IMR-90 (cell line): ENCODE data around the gene LRRC75B.
"Not testable (repeated sequence)": the region's sequence is repeated elsewhere in the genome, so short reads cannot be mapped to it uniquely, and the experiment has no call there.

Source experiments
- CTCF ChIP-seq: conservative IDR thresholded peaks from 2 replicates; pipeline ENCODE4 v1.5.1; 2012; ENCODE audit warnings: mild to moderate bottlenecking, low read depth, low read length, improper control_type of control experiment
- POLR2A ChIP-seq: IDR thresholded peaks from 2 replicates; pipeline ENCODE4 v1.6.1; 2012; ENCODE audit warnings: mild to moderate bottlenecking, low read depth, low read length
- TF ChIP-seq, protein P1 (sequence below): fragments of 150-350 bp; IDR thresholded peaks from 2 replicates; pipeline ENCODE4 v1.6.1; 2016; ENCODE audit warnings: low read depth, mild to moderate bottlenecking, low read length, moderate library complexity, borderline replicate concordance

DNA sequence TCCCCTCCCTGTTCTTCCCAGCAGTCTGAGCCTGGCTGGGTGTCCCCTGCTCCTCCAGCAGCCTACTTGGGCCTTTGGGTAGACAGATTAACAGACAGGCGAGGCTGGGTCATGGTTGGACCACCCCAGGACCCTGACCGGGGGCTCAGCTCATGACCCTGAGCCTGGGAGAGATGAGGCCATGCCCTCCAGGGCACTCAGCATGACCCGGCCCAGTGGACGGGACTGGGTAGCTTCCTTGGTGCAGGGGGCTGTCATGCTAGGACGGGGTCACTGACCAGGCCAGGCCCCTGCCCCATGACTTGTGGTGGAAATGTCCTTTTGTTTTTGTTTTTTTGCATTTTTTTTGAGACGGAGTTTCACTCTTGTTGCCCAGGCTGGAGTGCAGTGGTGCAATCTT, 15.5 kb upstream of the LRRC75B start:
- TF ChIP-seq, protein P1, sequence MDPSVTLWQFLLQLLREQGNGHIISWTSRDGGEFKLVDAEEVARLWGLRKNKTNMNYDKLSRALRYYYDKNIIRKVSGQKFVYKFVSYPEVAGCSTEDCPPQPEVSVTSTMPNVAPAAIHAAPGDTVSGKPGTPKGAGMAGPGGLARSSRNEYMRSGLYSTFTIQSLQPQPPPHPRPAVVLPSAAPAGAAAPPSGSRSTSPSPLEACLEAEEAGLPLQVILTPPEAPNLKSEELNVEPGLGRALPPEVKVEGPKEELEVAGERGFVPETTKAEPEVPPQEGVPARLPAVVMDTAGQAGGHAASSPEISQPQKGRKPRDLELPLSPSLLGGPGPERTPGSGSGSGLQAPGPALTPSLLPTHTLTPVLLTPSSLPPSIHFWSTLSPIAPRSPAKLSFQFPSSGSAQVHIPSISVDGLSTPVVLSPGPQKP = not testable (repeated sequence)
- TF ChIP-seq CTCF, POLR2A: not testable (repeated sequence)
